PC-9 (cell line): ENCODE measurements around the gene RBM7. TPM values are rescaled to one million over a fixed set of nuclear protein-coding genes. Genes with fewer than 3 reads are reported as not detected.

Experiments
- BruUV-seq: library from RNA; stranded (reverse); fragments of 400-500 nt; replicated peaks from 2 replicates; lab custom pipeline; 2021; lab: Mats Ljungman, UMichigan
- CTCF ChIA-PET: fragments of 300-600 bp; sonication (Branson Sonifier 250); formaldehyde crosslinking; loops from one replicate; lab custom pipeline; 2022; ENCODE audit warnings: antibody characterized with exemption; lab: Charles Lee
- POLR2A ChIA-PET: fragments of 300-600 bp; sonication (Branson Sonifier 250); formaldehyde crosslinking; loops from one replicate; lab custom pipeline; 2022; ENCODE audit warnings: antibody characterized with exemption; ENCODE audit not compliant: unreplicated experiment; lab: Charles Lee
- DNase-seq, 2 experiments: peaks; one replicate each; pipeline versions ENCODE4 v3.0.0 to v3.0.0-alpha.2; 2015 to 2022; ENCODE audit warnings: mixed read lengths in 1 of 2
- H2AFZ ChIP-seq: fragments of 200-600 bp; sonication (generic); 2 replicates; pipeline ENCODE4 v1.8.1; 2017; ENCODE audit warnings: antibody characterized with exemption
- H3F3A ChIP-seq: fragments of 200-600 bp; sonication (generic); 2 replicates; pipeline ENCODE4 v1.8.1; 2017; ENCODE audit warnings: antibody characterized with exemption, mild to moderate bottlenecking, low read depth; ENCODE audit not compliant: insufficient read depth
- H3K27ac ChIP-seq: fragments of 200-600 bp; sonication (generic); 2 replicates; pipeline ENCODE4 v1.6.1; 2016; ENCODE audit warnings: mixed run types
- H3K27me3 ChIP-seq: fragments of 200-600 bp; sonication (generic); 2 replicates; pipeline ENCODE4 v1.6.1; 2016; ENCODE audit warnings: low read depth, mixed run types; ENCODE audit not compliant: insufficient read depth
- H3K36me3 ChIP-seq: fragments of 200-600 bp; sonication (generic); 2 replicates; pipeline ENCODE4 v1.6.1; 2016; ENCODE audit warnings: low read depth, mixed run types
- H3K4me1 ChIP-seq: fragments of 200-600 bp; sonication (generic); replicated peaks from 2 replicates; pipeline ENCODE4 v1.6.1; 2016; ENCODE audit warnings: mixed run types; ENCODE audit not compliant: insufficient read depth
- H3K4me2 ChIP-seq: fragments of 200-600 bp; sonication (generic); 2 replicates; pipeline ENCODE4 v1.6.1; 2017; ENCODE audit warnings: mixed run types
- H3K4me3 ChIP-seq: fragments of 200-600 bp; sonication (generic); 2 replicates; pipeline ENCODE4 v1.6.1; 2016; ENCODE audit warnings: mixed run types
- H3K79me2 ChIP-seq: fragments of 200-600 bp; sonication (generic); 2 replicates; pipeline ENCODE4 v1.6.1; 2017; ENCODE audit warnings: low read depth, mixed run types
- H3K9me2 ChIP-seq: fragments of 200-600 bp; sonication (generic); 2 replicates; pipeline ENCODE4 v1.8.1; 2017; ENCODE audit warnings: mild to moderate bottlenecking; ENCODE audit not compliant: insufficient read depth
- H3K9me3 ChIP-seq: fragments of 200-600 bp; sonication (generic); 2 replicates; pipeline ENCODE4 v1.8.1; 2016; ENCODE audit warnings: low read depth; ENCODE audit not compliant: insufficient read depth
- H4K20me1 ChIP-seq: fragments of 200-600 bp; sonication (generic); 2 replicates; pipeline ENCODE4 v1.8.1; 2017; ENCODE audit not compliant: insufficient read depth
- EZH2 ChIP-seq: fragments of 200-600 bp; sonication (generic); IDR thresholded peaks from 2 replicates; pipeline ENCODE4 v1.8.0; 2017; ENCODE audit warnings: antibody characterized with exemption, low read depth
- intact Hi-C: fragments of 100-400 bp; cut with micrococcal nuclease; formaldehyde crosslinking; loops from one replicate; pipeline ENCODE4 v1.10.0; 2022; ENCODE audit not compliant: unreplicated experiment
- total RNA-seq: library from RNA; stranded (reverse); gene quantifications from 2 replicates; pipeline ENCODE4 v1.2.3, GENCODE V29; 2021
- TF ChIP-seq, protein P1 (sequence below): fragments of 200-600 bp; sonication (generic); conservative IDR thresholded peaks from 2 replicates; pipeline ENCODE4 v1.6.1; 2017; ENCODE audit warnings: mixed run types, antibody characterized with exemption, mild to moderate bottlenecking, moderate library complexity

RBM7 gene
- total RNA-seq, 1 experiment from 2014 or later = 34.7 TPM

- CTCF ChIA-PET = no interaction called here
- DNase-seq = peak in 1 of 2 experiments; percentile 63
- peaks cover 3% of the 10 kb centered on the region; the same call in 1 of the 2 replicates for H3K9me3 ChIP-seq
Measured at GRCh38 chr11:114368918-114369680, 31.4 kb upstream of the RBM7 start.

GRCh38 chr11:114375052-114375451, 25.4 kb upstream of the RBM7 start:
- no peaks in the 10 kb centered on the region for H4K20me1 ChIP-seq
- no peaks in the 10 kb centered on the region for H3F3A ChIP-seq
- CTCF ChIA-PET = no interaction called here
- no peak overlapping the region for H3K4me3 ChIP-seq
- no peak overlapping the region for H3K4me2 ChIP-seq
- no peak for TF ChIP-seq EZH2
- TF ChIP-seq, protein P1, sequence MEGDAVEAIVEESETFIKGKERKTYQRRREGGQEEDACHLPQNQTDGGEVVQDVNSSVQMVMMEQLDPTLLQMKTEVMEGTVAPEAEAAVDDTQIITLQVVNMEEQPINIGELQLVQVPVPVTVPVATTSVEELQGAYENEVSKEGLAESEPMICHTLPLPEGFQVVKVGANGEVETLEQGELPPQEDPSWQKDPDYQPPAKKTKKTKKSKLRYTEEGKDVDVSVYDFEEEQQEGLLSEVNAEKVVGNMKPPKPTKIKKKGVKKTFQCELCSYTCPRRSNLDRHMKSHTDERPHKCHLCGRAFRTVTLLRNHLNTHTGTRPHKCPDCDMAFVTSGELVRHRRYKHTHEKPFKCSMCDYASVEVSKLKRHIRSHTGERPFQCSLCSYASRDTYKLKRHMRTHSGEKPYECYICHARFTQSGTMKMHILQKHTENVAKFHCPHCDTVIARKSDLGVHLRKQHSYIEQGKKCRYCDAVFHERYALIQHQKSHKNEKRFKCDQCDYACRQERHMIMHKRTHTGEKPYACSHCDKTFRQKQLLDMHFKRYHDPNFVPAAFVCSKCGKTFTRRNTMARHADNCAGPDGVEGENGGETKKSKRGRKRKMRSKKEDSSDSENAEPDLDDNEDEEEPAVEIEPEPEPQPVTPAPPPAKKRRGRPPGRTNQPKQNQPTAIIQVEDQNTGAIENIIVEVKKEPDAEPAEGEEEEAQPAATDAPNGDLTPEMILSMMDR = no peak
- DNase-seq = no peak
- H3K36me3 ChIP-seq = no peaks in the 10 kb centered on the region
- POLR2A ChIA-PET = no interaction called here
- H3K4me1 ChIP-seq = no peaks in the 10 kb centered on the region
- peaks cover 3% of the 10 kb centered on the region; the same call in 1 of the 2 replicates for H3K9me3 ChIP-seq
- H3K27me3 ChIP-seq = peaks cover 14% of the 10 kb centered on the region
- intact Hi-C loops = no loop called here
- no TSS peak for BruUV-seq
- H2AFZ ChIP-seq = no peak overlapping the region
- H3K79me2 ChIP-seq = no peaks in the 10 kb centered on the region
- H3K27ac ChIP-seq = no peak overlapping the region
- no peaks in the 10 kb centered on the region for H3K9me2 ChIP-seq

More at GRCh38 chr11:114368918-114369680, 31.4 kb upstream of the RBM7 start:
- Histone ChIP-seq H3F3A (no peaks in the 10 kb centered on the region), H3K79me2 (no peaks in the 10 kb centered on the region), H3K27me3 (0 out of 2 replicates have a peak, but pooled peaks cover under 1% of the 10 kb centered on the region), H3K4me2 (no peak overlapping the region), H4K20me1 (no peaks in the 10 kb centered on the region), H3K36me3 (no peaks in the 10 kb centered on the region), H3K27ac (no peak overlapping the region), H3K4me1 (0 out of 2 replicates have a peak, but pooled peaks cover 6% of the 10 kb centered on the region), H3K9me2 (no peaks in the 10 kb centered on the region), H2AFZ (no peak overlapping the region), H3K4me3 (no peak overlapping the region)
- TF ChIP-seq, protein P1 = no peak
- no peak for TF ChIP-seq EZH2
- BruUV-seq = no TSS peak
- intact Hi-C loops = no loop called here
- POLR2A ChIA-PET = no interaction called here

DNA sequence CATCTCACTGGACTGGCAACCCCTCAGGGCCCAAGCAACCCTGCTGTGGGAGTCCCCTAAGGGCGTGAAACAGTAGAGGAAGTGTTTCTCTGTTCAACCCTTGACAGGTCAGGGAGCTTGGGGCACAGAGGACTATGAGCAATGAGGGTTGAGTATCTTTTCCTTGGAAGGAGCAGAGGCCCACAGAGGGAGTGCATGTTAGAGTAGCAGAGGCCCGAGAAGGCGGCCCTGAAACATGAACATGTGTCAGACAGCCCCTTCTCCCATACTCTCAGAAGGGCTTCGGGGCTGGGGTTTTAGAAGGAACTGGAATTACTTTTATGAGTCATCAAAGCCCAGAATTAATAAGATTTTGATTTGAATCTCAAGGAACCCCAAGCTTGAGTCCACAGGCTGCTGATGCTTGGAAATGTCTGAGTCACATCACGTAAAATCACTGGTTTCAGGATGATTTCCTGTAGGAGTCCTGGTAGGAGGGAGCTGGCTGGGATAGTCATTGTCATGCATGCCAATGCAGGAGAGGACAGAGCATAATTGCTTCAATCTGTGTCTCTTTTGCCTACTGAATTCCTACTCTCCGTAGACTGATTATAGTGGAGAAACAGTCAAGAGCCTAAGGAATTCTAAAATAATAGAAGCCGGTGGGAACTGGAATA, 22.7 kb upstream of the RBM7 start:
- H3K4me1 ChIP-seq = no peaks in the 10 kb centered on the region
- TF ChIP-seq, protein P1 = no peak
- TF ChIP-seq EZH2 = no peak
- H3K4me3 ChIP-seq = no peak overlapping the region
- ChIA-PET CTCF (no interaction called here), POLR2A (no interaction called here)
- H3K27me3 ChIP-seq = peaks cover 14% of the 10 kb centered on the region
- no peaks in the 10 kb centered on the region for H3F3A ChIP-seq
- no peak overlapping the region for H2AFZ ChIP-seq
- no peak for DNase-seq
- H3K27ac ChIP-seq = no peak overlapping the region
- no peaks in the 10 kb centered on the region for H3K79me2 ChIP-seq
- peaks cover 3% of the 10 kb centered on the region; the same call in 1 of the 2 replicates for H3K9me3 ChIP-seq
- no peak overlapping the region for H3K4me2 ChIP-seq
- BruUV-seq = no TSS peak
- H3K9me2 ChIP-seq = no peaks in the 10 kb centered on the region
- intact Hi-C loops = no loop called here
- H4K20me1 ChIP-seq = no peaks in the 10 kb centered on the region
- no peaks in the 10 kb centered on the region for H3K36me3 ChIP-seq
